Mammary epithelial cell (primary cell): ENCODE measurements around the gene DNAJC3.

Experiments
- EZH2 ChIP-seq: IDR thresholded peaks from 2 replicates; pipeline ENCODE4 v1.6.1; 2012; ENCODE audit warnings: low read length, inconsistent platforms, borderline replicate concordance
- TF ChIP-seq, protein P1 (sequence below), 2 donors: IDR thresholded peaks in 1 of 2; conservative IDR thresholded peaks in 1 of 2; 2 replicates each; pipeline ENCODE4 v1.5.1; 2011 to 2012; ENCODE audit warnings: inconsistent platforms in 2 of 2, low read length in 2 of 2, mild to moderate bottlenecking in 2 of 2, control low read depth in 1 of 2, low read depth in 1 of 2; ENCODE audit not compliant: insufficient read depth in 1 of 2; ENCODE audit errors: extremely low read depth in 1 of 2

DNA sequence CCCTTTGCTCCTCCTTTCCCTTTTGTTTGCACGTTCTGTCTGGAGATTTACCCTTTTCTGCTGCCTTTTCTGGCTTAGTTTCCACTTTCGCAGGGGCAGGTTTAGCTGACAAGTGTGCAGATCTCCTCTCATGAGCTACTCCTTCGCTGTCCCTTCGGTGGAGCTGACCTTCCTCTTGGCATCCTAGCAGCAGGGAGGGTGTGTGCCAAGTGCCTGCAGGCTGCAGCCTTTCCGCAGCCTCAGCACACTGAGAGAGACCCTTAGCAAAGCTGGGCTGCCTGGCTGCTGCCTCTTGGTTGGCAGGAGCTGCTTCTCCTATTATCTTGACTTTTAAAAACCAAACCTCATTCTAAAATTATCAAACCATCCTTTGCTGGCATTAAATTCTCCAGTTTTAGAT is 132.5 kb downstream of the DNAJC3 start:
- TF ChIP-seq, protein P1, sequence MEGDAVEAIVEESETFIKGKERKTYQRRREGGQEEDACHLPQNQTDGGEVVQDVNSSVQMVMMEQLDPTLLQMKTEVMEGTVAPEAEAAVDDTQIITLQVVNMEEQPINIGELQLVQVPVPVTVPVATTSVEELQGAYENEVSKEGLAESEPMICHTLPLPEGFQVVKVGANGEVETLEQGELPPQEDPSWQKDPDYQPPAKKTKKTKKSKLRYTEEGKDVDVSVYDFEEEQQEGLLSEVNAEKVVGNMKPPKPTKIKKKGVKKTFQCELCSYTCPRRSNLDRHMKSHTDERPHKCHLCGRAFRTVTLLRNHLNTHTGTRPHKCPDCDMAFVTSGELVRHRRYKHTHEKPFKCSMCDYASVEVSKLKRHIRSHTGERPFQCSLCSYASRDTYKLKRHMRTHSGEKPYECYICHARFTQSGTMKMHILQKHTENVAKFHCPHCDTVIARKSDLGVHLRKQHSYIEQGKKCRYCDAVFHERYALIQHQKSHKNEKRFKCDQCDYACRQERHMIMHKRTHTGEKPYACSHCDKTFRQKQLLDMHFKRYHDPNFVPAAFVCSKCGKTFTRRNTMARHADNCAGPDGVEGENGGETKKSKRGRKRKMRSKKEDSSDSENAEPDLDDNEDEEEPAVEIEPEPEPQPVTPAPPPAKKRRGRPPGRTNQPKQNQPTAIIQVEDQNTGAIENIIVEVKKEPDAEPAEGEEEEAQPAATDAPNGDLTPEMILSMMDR (conservative IDR thresholded peaks at IDR 0.05 in 1 of 2, IDR thresholded peaks at IDR 0.05 in 1 of 2; ENCODE audit: extremely low read depth in 1 of 2, insufficient read depth in 1 of 2, low read depth in 1 of 2, low read length in 2 of 2), result no peak
- TF ChIP-seq EZH2, result no peak
